Activated T-cell treated with anti-CD3 and anti-CD28 coated beads, Interleukin-2, amount 50 U/mL, for 4 hours (primary cell): Measurements from ENCODE around the gene RAD51B. TPM values are rescaled to one million over a fixed set of nuclear protein-coding genes. Genes with fewer than 3 reads are reported as not detected.

ENCODE experiments used
- ATAC-seq, 2 donors: fragments of 200-7000 bp; cut with Tn5 transposase; one replicate each; pipeline ENCODE4 v1.10.0; 2021
- DNase-seq: peaks from one replicate; pipeline ENCODE4 v3.0.0-alpha.2; 2020
- H3K27me3 Mint-ChIP-seq: one replicate; pipeline ENCODE4 v1.8.0; 2021; ENCODE audit warnings: low read depth, mixed read lengths
- H3K36me3 Mint-ChIP-seq: one replicate; pipeline ENCODE4 v1.8.0; 2022; ENCODE audit warnings: mixed read lengths; ENCODE audit not compliant: insufficient read depth
- H3K4me1 Mint-ChIP-seq: one replicate; pipeline ENCODE4 v1.8.0; 2021; ENCODE audit warnings: low read depth, mixed read lengths
- H3K4me3 Mint-ChIP-seq: one replicate; pipeline ENCODE4 v1.8.0; 2021; ENCODE audit warnings: mild to moderate bottlenecking, moderate library complexity, mixed read lengths
- H3K9me3 Mint-ChIP-seq: one replicate; pipeline ENCODE4 v1.8.0; 2021; ENCODE audit warnings: mixed read lengths
- total RNA-seq, 3 donors: library from RNA; stranded (reverse); gene quantifications; one replicate each; pipeline ENCODE4 v1.2.1, GENCODE V29; 2021

RAD51B gene
- total RNA-seq, 3 donors from 2014 or later = 10.6 to 16.1 (median 14.2) TPM

DNA sequence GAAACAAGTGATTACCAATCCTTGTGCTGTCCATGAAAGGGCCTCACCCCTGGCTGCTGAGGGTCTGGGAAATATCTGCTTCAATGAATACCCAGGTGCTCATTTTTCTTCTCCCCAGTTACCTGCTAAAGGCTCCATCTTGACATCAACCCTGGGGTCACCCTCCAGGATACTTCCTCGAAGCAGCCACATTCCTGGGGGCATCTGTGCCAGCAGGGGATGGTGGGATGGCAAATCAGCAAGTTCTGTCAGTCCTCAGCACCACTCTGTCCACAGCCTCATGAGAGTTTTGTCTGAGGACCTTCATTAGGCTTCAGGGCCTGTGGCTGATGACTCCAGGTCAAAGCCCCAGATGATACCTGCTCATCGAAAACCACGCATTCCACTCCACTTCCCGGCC, 848.4 kb downstream of the RAD51B start:
- H3K4me1 Mint-ChIP-seq = peaks cover 32% of the 10 kb centered on the region
- H3K9me3 Mint-ChIP-seq = no peaks in the 10 kb centered on the region
- DNase-seq = no peak
- no peak for ATAC-seq
- H3K4me3 Mint-ChIP-seq = no peak overlapping the region
- H3K36me3 Mint-ChIP-seq = no peaks in the 10 kb centered on the region
- no peaks in the 10 kb centered on the region for H3K27me3 Mint-ChIP-seq

DNA sequence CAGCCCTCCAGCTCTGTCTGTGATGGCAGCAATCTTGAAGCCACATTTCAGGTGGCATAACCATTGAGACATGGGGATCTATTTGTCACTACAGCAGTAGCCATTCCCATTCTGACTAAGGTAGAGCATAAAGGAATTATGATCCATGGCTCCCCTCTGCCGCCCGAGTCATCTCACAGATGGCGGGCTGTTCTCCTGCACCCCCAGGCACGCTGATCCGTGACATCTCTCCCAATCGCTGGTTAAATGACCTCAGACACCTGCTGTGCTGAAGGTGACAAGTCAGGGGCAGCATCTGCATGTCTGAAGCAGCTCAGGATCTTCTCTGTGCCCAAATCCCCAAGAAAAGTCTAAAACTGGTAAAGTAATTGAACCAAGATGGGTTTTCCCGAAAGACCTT, 849.0 kb downstream of the RAD51B start:
- Mint-ChIP-seq H3K36me3 (no peaks in the 10 kb centered on the region), H3K4me3 (no peak overlapping the region), H3K9me3 (no peaks in the 10 kb centered on the region), H3K27me3 (no peaks in the 10 kb centered on the region), H3K4me1 (peaks cover 27% of the 10 kb centered on the region)
- DNase-seq (no peak), ATAC-seq (no peak)

GRCh38 chr14:68669111-68669511, 849.5 kb downstream of the RAD51B start:
- no peak for DNase-seq
- no peaks in the 10 kb centered on the region for H3K9me3 Mint-ChIP-seq
- ATAC-seq = no peak
- no peaks in the 10 kb centered on the region for H3K27me3 Mint-ChIP-seq
- no peaks in the 10 kb centered on the region for H3K36me3 Mint-ChIP-seq
- peaks cover 21% of the 10 kb centered on the region for H3K4me1 Mint-ChIP-seq
- H3K4me3 Mint-ChIP-seq = no peak overlapping the region

- Mint-ChIP-seq H3K4me3 (no peak overlapping the region), H3K36me3 (no peaks in the 10 kb centered on the region), H3K4me1 (peaks cover 15% of the 10 kb centered on the region), H3K9me3 (no peaks in the 10 kb centered on the region), H3K27me3 (no peaks in the 10 kb centered on the region)
- no peak for ATAC-seq
- no peak for DNase-seq
Observed at GRCh38 chr14:68669603-68670358, 850.2 kb downstream of the RAD51B start.

- no peak for ATAC-seq
- Mint-ChIP-seq H3K27me3 (no peaks in the 10 kb centered on the region), H3K9me3 (no peaks in the 10 kb centered on the region), H3K4me3 (no peak overlapping the region), H3K4me1 (peaks cover 9% of the 10 kb centered on the region), H3K36me3 (no peaks in the 10 kb centered on the region)
- no peak for DNase-seq
Observed at GRCh38 chr14:68670359-68670715, 850.8 kb downstream of the RAD51B start.

DNA sequence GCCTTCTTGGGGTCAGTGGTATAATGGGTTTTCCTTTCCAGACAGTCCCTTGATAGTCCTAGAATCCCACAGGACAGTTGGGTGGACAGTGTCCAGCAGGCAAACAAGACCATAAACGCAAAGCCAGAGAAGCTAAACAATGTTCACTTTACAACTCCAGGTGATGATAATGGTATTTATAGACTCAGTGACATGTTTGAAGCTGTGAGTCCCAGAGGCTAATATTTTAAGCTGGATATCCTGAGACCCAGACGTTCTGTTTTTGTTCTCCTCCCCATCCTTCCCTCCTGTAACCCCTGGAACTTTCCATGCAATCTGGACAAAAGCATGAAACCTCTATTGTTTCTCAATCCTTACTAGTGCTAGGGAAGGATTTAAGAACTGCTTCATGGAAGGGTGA, 852.3 kb downstream of the RAD51B start:
- Mint-ChIP-seq H3K36me3 (no peaks in the 10 kb centered on the region), H3K4me3 (no peak overlapping the region), H3K27me3 (no peaks in the 10 kb centered on the region), H3K4me1 (peaks cover 3% of the 10 kb centered on the region), H3K9me3 (no peaks in the 10 kb centered on the region)
- DNase-seq (no peak), ATAC-seq (no peak)

DNA sequence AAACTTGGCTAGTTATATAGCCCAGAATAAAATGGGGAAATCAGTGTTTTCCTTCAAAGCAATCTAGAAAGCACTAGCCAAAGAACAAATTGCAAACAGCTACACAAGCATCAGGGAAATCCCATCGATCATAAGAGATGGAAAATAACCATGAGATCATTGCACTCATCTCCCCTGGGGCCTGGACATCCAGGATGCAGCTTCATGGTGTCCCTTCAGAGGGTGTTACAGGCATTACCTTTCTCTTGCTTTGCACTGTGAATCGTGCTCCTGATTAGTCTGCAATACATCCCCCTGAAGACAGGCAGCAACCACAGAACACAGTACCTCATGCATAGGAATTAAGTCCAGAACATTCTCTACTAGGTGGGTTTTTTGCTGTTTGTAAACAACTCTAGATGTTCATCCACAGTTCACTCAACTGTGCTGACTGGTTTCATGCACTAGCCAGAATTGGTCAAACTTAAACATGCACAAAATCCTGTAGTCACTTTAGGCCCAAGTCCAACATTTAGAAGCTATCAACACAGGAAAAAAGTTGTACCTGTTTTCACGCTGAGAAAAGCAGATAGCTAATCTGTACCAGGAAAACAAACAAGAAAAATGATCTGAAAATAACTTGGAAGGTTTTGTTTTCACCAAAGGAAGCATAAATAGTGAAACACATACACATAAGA, 853.2 kb downstream of the RAD51B start:
- Mint-ChIP-seq H3K9me3 (no peaks in the 10 kb centered on the region), H3K4me3 (no peak overlapping the region), H3K27me3 (no peaks in the 10 kb centered on the region), H3K36me3 (no peaks in the 10 kb centered on the region), H3K4me1 (peaks cover 3% of the 10 kb centered on the region)
- DNase-seq (no peak), ATAC-seq (no peak)

DNA sequence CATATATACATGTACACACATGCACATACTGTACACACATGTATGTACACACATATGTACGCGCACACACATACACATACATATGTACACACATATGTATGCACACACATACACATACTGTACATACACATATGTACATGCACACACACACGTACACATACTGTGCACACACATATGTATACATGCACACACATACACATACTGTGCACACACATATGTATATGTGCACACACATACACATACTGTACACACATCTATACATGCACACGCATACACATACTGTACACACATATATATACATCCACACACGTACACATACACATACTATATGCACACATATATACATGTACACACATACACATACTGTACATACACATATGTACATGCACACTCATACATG, 853.9 kb downstream of the RAD51B start:
- no peak for DNase-seq
- Mint-ChIP-seq H3K36me3 (no peaks in the 10 kb centered on the region), H3K9me3 (no peaks in the 10 kb centered on the region), H3K4me3 (no peak overlapping the region), H3K4me1 (peaks cover 3% of the 10 kb centered on the region), H3K27me3 (no peaks in the 10 kb centered on the region)
- no peak for ATAC-seq

DNA sequence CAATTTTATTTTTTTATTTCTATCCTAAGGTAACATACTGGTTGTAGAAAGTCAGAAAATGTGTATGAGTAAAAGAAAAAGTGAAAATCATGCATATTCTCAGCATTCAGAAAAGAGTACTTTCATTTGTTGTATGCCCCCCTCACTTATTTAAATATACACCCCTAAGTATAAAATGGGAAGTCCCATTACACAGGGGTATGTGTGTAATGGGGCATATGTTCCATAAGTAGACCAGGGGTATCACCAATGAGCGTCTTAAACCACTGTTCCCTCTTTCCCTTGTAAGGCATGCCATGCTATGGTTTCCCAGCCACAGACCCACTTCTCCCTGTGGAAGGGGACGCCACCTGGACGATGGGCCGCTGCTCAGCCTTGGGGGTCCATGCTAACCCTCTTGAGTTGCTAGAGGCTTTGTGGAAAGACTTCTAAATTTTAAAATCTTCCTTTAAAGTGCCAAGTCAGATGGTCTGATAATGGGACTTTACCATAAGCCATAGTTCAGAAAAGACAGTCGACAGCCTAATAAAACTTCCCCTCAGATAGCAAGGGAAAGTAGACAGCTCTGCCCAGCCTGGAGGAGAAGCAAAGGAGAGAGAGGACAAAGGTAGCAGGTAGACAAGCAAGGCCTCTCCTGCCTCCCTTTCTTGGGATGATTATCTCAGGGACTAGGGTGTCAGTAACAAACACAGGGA, 855.1 kb downstream of the RAD51B start:
- ATAC-seq = no peak
- DNase-seq = no peak
- Mint-ChIP-seq H3K9me3 (no peaks in the 10 kb centered on the region), H3K4me3 (no peak overlapping the region), H3K4me1 (peaks cover 5% of the 10 kb centered on the region), H3K27me3 (no peaks in the 10 kb centered on the region), H3K36me3 (no peaks in the 10 kb centered on the region)

GRCh38 chr14:68675233-68675577, 855.6 kb downstream of the RAD51B start:
- no peak overlapping the region for H3K4me3 Mint-ChIP-seq
- ATAC-seq (no peak), DNase-seq (no peak)
- no peaks in the 10 kb centered on the region for H3K36me3 Mint-ChIP-seq
- H3K9me3 Mint-ChIP-seq = no peaks in the 10 kb centered on the region
- H3K4me1 Mint-ChIP-seq = peaks cover 5% of the 10 kb centered on the region
- no peaks in the 10 kb centered on the region for H3K27me3 Mint-ChIP-seq

DNA sequence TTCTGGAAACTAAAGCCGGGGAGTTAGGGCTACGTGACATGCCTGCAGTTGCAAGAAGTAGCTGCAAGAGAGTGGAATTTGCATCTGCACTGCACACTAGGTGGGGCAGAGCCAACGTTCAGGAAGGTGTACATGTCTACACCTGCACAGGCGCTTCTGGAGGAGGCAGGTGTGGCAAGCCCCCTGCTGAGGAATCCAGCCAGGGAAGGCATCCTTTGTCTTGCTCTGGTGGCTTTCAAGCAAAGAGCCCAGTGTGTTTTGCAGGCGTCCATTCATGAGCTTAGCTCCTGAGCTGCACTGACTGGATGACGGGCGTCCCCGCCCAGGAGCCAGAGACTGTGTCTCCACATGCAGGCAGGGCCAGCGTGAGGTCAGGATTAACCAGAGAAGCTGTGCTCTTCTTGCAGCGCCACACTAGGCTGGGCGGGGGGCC, 856.9 kb downstream of the RAD51B start:
- Mint-ChIP-seq H3K27me3 (no peaks in the 10 kb centered on the region), H3K4me3 (no peak overlapping the region), H3K4me1 (peaks cover 11% of the 10 kb centered on the region), H3K36me3 (no peaks in the 10 kb centered on the region), H3K9me3 (no peaks in the 10 kb centered on the region)
- DNase-seq (no peak), ATAC-seq (no peak)

- DNase-seq = no peak
- Mint-ChIP-seq H3K27me3 (no peaks in the 10 kb centered on the region), H3K9me3 (no peaks in the 10 kb centered on the region), H3K4me3 (no peak overlapping the region), H3K4me1 (peaks cover 20% of the 10 kb centered on the region), H3K36me3 (no peaks in the 10 kb centered on the region)
- no peak for ATAC-seq
Observed at GRCh38 chr14:68677476-68677875, 857.9 kb downstream of the RAD51B start.

- Mint-ChIP-seq H3K4me3 (no peak overlapping the region), H3K27me3 (no peaks in the 10 kb centered on the region), H3K4me1 (peaks cover 22% of the 10 kb centered on the region), H3K9me3 (no peaks in the 10 kb centered on the region), H3K36me3 (no peaks in the 10 kb centered on the region)
- DNase-seq = no peak
- ATAC-seq = no peak
Observed at GRCh38 chr14:68677901-68678300, 858.3 kb downstream of the RAD51B start.

DNA sequence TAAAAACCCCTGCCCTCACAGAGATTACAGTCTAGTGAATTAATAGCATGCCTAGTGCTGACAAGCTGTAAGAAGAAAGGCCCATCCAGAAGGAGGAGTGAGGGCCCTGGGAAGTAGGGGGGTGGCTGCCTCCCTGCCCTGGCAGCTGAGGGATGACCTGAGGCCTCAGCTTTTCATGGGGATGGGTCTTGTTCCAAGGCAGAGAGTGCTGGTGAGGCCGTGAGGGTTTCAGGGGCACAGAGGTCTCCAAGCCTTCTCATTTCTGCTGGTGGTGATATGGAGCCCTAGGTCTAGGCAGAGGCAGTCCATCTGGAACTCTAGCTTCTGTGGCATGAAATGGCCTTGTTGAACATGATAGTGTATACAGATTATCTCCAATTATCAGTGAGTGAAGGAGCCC, 858.9 kb downstream of the RAD51B start:
- Mint-ChIP-seq H3K36me3 (no peaks in the 10 kb centered on the region), H3K4me3 (no peak overlapping the region), H3K4me1 (peaks cover 27% of the 10 kb centered on the region), H3K9me3 (no peaks in the 10 kb centered on the region), H3K27me3 (no peaks in the 10 kb centered on the region)
- ATAC-seq (no peak), DNase-seq (no peak)

GRCh38 chr14:68679301-68679700, 859.7 kb downstream of the RAD51B start:
- H3K9me3 Mint-ChIP-seq = no peaks in the 10 kb centered on the region
- DNase-seq (no peak), ATAC-seq (no peak)

More at GRCh38 chr14:68679301-68679700, 859.7 kb downstream of the RAD51B start:
- Mint-ChIP-seq H3K36me3 (no peaks in the 10 kb centered on the region), H3K4me1 (peaks cover 35% of the 10 kb centered on the region), H3K4me3 (no peak overlapping the region), H3K27me3 (no peaks in the 10 kb centered on the region)
